HEK293 (cell line): ENCODE results near the gene PSMD3.
"Not testable (repeated sequence)": the region's sequence is repeated elsewhere in the genome, so short reads cannot be mapped to it uniquely, and the experiment has no call there.

Experiments used
- CTCF ChIA-PET: fragments of 350-600 bp; formaldehyde crosslinking; extraction: SDS; loops from one replicate; lab custom pipeline; 2021; ENCODE audit warnings: antibody characterized with exemption; lab: Yijun Ruan, JAX
- POLR2A ChIA-PET: fragments of 300-600 bp; formaldehyde crosslinking; extraction: SDS; loops from one replicate; lab custom pipeline; 2020; ENCODE audit warnings: antibody characterized with exemption, inconsistent platforms; lab: Yijun Ruan, JAX
- H3K27ac ChIP-seq: fragments of 200-500 bp; sonication (Bioruptor generic); 2 replicates; pipeline ENCODE4 v1.5.1; 2014; ENCODE audit warnings: low read depth, low read length, control low read depth, inconsistent platforms; ENCODE audit errors: extremely low read depth
- H3K36me3 ChIP-seq, 2 experiments: fragments of 200-500 bp in 1 of 2; sonication (Bioruptor generic) in 1 of 2; 1 replicate in 1 of 2; 2 replicates in 1 of 2; pipeline ENCODE4 v1.5.1; 2014 to 2017; ENCODE audit warnings: inconsistent platforms in 2 of 2, low read length in 2 of 2; ENCODE audit not compliant: control insufficient read depth in 2 of 2, insufficient read depth in 1 of 2
- H3K4me1 ChIP-seq: fragments of 200-500 bp; sonication (Bioruptor generic); 2 replicates; pipeline ENCODE4 v1.5.1; 2014; ENCODE audit warnings: mild to moderate bottlenecking, low read length, inconsistent platforms; ENCODE audit not compliant: control insufficient read depth, insufficient read depth
- H3K4me3 ChIP-seq: 2 replicates; pipeline ENCODE4 v1.5.1; 2011; ENCODE audit warnings: low read depth, mild to moderate bottlenecking, control low read depth, low read length, moderate library complexity
- H3K9me3 ChIP-seq: fragments of 200-500 bp; sonication (Bioruptor generic); 2 replicates; pipeline ENCODE4 v1.5.1; 2014; ENCODE audit warnings: low read depth, low read length, inconsistent platforms; ENCODE audit not compliant: control insufficient read depth, insufficient read depth
- ELK4 ChIP-seq: IDR thresholded peaks from 2 replicates; pipeline ENCODE4 v1.6.1; 2011; ENCODE audit warnings: mild to moderate bottlenecking, low read depth, low read length, borderline replicate concordance
- HIC1 ChIP-seq: fragments of 450-650 bp; formaldehyde crosslinking; IDR thresholded peaks from 2 replicates; pipeline ENCODE4 v1.5.1; 2016; ENCODE audit warnings: missing biosample characterization, missing genetic modification characterization
- HOXD13 ChIP-seq: sonication (generic); formaldehyde crosslinking; IDR thresholded peaks from 2 replicates; pipeline ENCODE4 v1.8.0; 2022; ENCODE audit warnings: missing genetic modification reagents, borderline replicate concordance
- KLF1 ChIP-seq: fragments of 450-650 bp; formaldehyde crosslinking; IDR thresholded peaks from 2 replicates; pipeline ENCODE4 v1.5.1; 2016; ENCODE audit warnings: missing biosample characterization, missing genetic modification characterization
- MZF1 ChIP-seq: fragments of 450-650 bp; formaldehyde crosslinking; IDR thresholded peaks from 2 replicates; pipeline ENCODE4 v1.5.1; 2017; ENCODE audit warnings: missing biosample characterization, missing genetic modification characterization, borderline replicate concordance
- PATZ1 ChIP-seq: fragments of 450-650 bp; formaldehyde crosslinking; IDR thresholded peaks from 2 replicates; pipeline ENCODE4 v1.5.1; 2016; ENCODE audit warnings: missing biosample characterization, missing genetic modification characterization
- SCRT2 ChIP-seq: fragments of 450-650 bp; formaldehyde crosslinking; IDR thresholded peaks from 2 replicates; pipeline ENCODE4 v1.5.1; 2016; ENCODE audit warnings: missing biosample characterization, missing genetic modification characterization
- TCF7L2 ChIP-seq: IDR thresholded peaks from 2 replicates; pipeline ENCODE4 v1.6.1; 2011; ENCODE audit warnings: low read depth, mild to moderate bottlenecking, inconsistent platforms, low read length, moderate library complexity, borderline replicate concordance
- ZEB2 ChIP-seq: fragments of 450-650 bp; formaldehyde crosslinking; IDR thresholded peaks from 2 replicates; pipeline ENCODE4 v1.5.1; 2016; ENCODE audit warnings: missing biosample characterization, missing genetic modification characterization
- ZFP37 ChIP-seq: fragments of 450-650 bp; formaldehyde crosslinking; IDR thresholded peaks from 2 replicates; pipeline ENCODE4 v1.5.1; 2016; ENCODE audit warnings: missing biosample characterization, missing genetic modification characterization
- ZNF184 ChIP-seq: fragments of 450-650 bp; IDR thresholded peaks from 2 replicates; pipeline ENCODE4 v1.5.1; 2018; ENCODE audit warnings: missing biosample characterization, mild to moderate bottlenecking, missing genetic modification characterization
- ZNF19 ChIP-seq: fragments of 450-650 bp; formaldehyde crosslinking; IDR thresholded peaks from 2 replicates; pipeline ENCODE4; 2016; ENCODE audit warnings: missing biosample characterization, missing genetic modification characterization, low read depth
- ZNF473 ChIP-seq: fragments of 450-650 bp; formaldehyde crosslinking; IDR thresholded peaks from 2 replicates; pipeline ENCODE4 v1.5.1; 2017; ENCODE audit warnings: missing biosample characterization, missing genetic modification characterization
- ZNF510 ChIP-seq: fragments of 450-650 bp; formaldehyde crosslinking; IDR thresholded peaks from 2 replicates; pipeline ENCODE4 v1.5.1; 2018; ENCODE audit warnings: mild to moderate bottlenecking, missing genetic modification characterization, missing biosample characterization; ENCODE audit not compliant: insufficient replicate concordance
- ZNF514 ChIP-seq: fragments of 450-650 bp; formaldehyde crosslinking; IDR thresholded peaks from 2 replicates; pipeline ENCODE4 v1.5.1; 2016; ENCODE audit warnings: missing biosample characterization, missing genetic modification characterization
- ZNF596 ChIP-seq: fragments of 450-650 bp; IDR thresholded peaks from 2 replicates; pipeline ENCODE4 v1.5.0; 2018; ENCODE audit warnings: missing biosample characterization, mild to moderate bottlenecking, missing genetic modification characterization, moderate library complexity
- ZNF624 ChIP-seq: fragments of 450-650 bp; formaldehyde crosslinking; IDR thresholded peaks from 2 replicates; pipeline ENCODE4 v1.5.1; 2017; ENCODE audit warnings: missing biosample characterization, missing genetic modification characterization
- ZNF658 ChIP-seq: fragments of 450-650 bp; formaldehyde crosslinking; IDR thresholded peaks from 2 replicates; pipeline ENCODE4; 2016; ENCODE audit warnings: missing biosample characterization, missing genetic modification characterization

The PSMD3 gene

GRCh38 chr17:39943702-39944392 lies 36.8 kb upstream of the PSMD3 start (continued):
- TF ChIP-seq MZF1 (no peak), ZNF596 (tag by site-specific recombination) (no peak)

- Histone ChIP-seq H3K9me3 (no peaks in the 10 kb centered on the region), H3K27ac (no peak overlapping the region), H3K4me1 (peaks cover 1% of the 10 kb centered on the region; the same call in 1 of the 2 replicates), H3K4me3 (no peak overlapping the region), H3K36me3 (no peaks in the 10 kb centered on the region)
- TF ChIP-seq ZNF19 (tag by site-specific recombination) (no peak), ZNF514 (tag by site-specific recombination) (no peak), ELK4 (no peak), ZNF624 (tag by site-specific recombination) (no peak), ZEB2 (tag by site-specific recombination) (no peak), ZNF658 (tag by site-specific recombination) (no peak), ZNF510 (tag by site-specific recombination) (no peak), ZNF473 (tag by site-specific recombination) (no peak)
- CTCF ChIA-PET, result no interaction called here
- POLR2A ChIA-PET, result no interaction called here
Observed at GRCh38 chr17:39944393-39944711, 36.3 kb upstream of the PSMD3 start.

GRCh38 chr17:39946551-39947330 lies 33.9 kb upstream of the PSMD3 start:
- ChIA-PET POLR2A (interaction anchor here (0.6 to 0.7 kb wide), 2 partner anchors 19 to 65 kb away, joined by 3 read pairs; partner anchors contain the start of genes LRRC3C and ORMDL3), CTCF (interaction anchor here (0.8 to 1.4 kb wide), 4 partner anchors 7 to 71 kb away, joined by 3 to 7 read pairs (median 5); partner anchors contain the start of gene PSMD3)
- H3K27ac ChIP-seq, result no peak overlapping the region

GRCh38 chr17:39948489-39948828 lies 32.1 kb upstream of the PSMD3 start:
- H3K4me3 ChIP-seq, H3K27ac ChIP-seq, H3K36me3 ChIP-seq, H3K4me1 ChIP-seq, POLR2A ChIA-PET, H3K9me3 ChIP-seq: not testable (repeated sequence)
- CTCF ChIA-PET, result interaction anchor here (1.4 kb wide), 1 partner anchor 9 kb away, joined by 7 read pairs; no protein-coding TSS in a partner anchor

More at GRCh38 chr17:39946551-39947330, 33.9 kb upstream of the PSMD3 start:
- Histone ChIP-seq H3K36me3 (no peaks in the 10 kb centered on the region), H3K9me3 (no peaks in the 10 kb centered on the region), H3K4me3 (no peak overlapping the region), H3K4me1 (no peaks in the 10 kb centered on the region; the same call in 1 of the 2 replicates)
- TF ChIP-seq ZNF184 (tag by site-specific recombination) (no peak), HOXD13 (no peak), TCF7L2 (no peak), HIC1 (tag by site-specific recombination) (no peak), PATZ1 (tag by site-specific recombination) (no peak), ZFP37 (tag by site-specific recombination) (no peak), KLF1 (tag by site-specific recombination) (no peak), SCRT2 (tag by site-specific recombination) (no peak)
